ENCODE measurements around the gene C1QTNF8.

C1QTNF8 gene

DNA sequence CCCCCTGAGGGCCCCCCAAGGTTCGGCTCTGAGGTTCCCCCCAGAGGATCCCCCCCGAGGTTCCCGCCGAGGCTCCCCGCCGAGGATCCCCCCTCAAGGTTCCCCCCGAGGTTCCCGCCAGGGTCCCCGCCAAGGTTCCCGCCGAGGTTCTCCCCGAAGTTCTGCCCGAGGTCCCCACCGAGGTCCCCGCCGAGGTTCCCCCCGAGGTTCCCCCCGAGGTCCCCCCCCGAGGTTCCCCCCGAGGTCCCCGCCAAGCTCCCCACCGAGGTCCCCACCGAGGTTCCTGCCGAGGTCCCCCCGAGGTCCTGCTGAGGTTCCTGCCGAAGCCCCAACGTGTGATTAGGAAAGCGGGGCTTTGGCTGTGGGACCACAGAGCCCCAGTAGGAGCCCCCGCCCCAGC, 55.7 kb downstream of the C1QTNF8 start:
- Mint-ChIP-seq H3K36me3 (ENCODE audit: low read depth) (peaks cover 6% of the 10 kb centered on the region), H3K9me3 (peaks cover 10% of the 10 kb centered on the region), H3K4me3 (no peak overlapping the region), H3K27ac (no peak overlapping the region), H3K4me1 (peaks cover 23% of the 10 kb centered on the region), H3K27me3 (ENCODE audit: low read depth) (no peaks in the 10 kb centered on the region)
- TF ChIP-seq, protein P1, sequence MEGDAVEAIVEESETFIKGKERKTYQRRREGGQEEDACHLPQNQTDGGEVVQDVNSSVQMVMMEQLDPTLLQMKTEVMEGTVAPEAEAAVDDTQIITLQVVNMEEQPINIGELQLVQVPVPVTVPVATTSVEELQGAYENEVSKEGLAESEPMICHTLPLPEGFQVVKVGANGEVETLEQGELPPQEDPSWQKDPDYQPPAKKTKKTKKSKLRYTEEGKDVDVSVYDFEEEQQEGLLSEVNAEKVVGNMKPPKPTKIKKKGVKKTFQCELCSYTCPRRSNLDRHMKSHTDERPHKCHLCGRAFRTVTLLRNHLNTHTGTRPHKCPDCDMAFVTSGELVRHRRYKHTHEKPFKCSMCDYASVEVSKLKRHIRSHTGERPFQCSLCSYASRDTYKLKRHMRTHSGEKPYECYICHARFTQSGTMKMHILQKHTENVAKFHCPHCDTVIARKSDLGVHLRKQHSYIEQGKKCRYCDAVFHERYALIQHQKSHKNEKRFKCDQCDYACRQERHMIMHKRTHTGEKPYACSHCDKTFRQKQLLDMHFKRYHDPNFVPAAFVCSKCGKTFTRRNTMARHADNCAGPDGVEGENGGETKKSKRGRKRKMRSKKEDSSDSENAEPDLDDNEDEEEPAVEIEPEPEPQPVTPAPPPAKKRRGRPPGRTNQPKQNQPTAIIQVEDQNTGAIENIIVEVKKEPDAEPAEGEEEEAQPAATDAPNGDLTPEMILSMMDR (IDR thresholded peaks at IDR 0.05; ENCODE audit: unreplicated experiment in 3 of 3): no peak

DNA sequence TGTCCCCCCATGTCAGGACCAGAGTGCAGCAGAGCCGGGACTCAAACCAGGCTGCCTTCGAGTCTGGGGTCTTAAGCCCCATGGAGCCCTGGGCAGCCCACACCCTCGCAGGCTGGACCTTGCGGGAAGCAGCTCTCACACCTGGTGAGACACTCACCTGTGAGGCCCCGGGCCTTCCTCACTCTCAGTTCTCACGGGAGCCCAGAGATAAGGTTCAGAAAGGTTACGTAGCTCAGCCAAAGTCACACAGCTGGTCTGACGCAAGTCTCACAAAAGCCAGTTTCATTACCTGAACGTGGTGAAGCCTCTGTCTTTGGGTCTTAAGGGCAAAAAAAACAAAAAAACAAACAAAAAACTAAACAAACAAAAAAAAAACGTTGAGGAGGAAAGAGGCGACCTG, 56.3 kb downstream of the C1QTNF8 start:
- no peak overlapping the region for H3K27ac Mint-ChIP-seq
- H3K27me3 Mint-ChIP-seq (ENCODE audit: low read depth): no peaks in the 10 kb centered on the region
- TF ChIP-seq, protein P1 (IDR thresholded peaks at IDR 0.05; ENCODE audit: unreplicated experiment in 3 of 3): no peak
- peaks cover 6% of the 10 kb centered on the region for H3K36me3 Mint-ChIP-seq (ENCODE audit: low read depth)
- H3K9me3 Mint-ChIP-seq: peaks cover 10% of the 10 kb centered on the region
- peaks cover 22% of the 10 kb centered on the region for H3K4me1 Mint-ChIP-seq
- no peak overlapping the region for H3K4me3 Mint-ChIP-seq

DNA sequence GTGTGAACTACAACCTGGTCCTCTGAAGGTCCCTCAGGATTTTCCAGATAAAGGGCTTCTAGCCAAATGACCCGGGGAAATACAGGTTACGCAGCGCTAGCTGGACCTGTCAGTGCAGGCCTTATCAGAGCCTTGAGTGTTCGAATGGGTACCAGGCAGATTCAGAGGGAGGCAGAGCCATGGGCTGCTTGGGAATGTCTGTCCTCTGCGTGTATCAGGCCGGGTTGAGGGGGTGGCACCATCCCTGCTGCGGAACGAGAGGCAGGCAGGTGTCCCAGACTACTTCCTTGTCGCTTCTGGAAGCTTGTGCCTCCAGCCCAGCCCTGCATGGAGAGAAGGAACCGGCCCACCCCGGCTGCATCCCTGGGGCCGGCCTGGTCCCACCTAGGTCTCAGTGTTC, 57.1 kb downstream of the C1QTNF8 start:
- Mint-ChIP-seq H3K36me3 (ENCODE audit: low read depth) (peaks cover 6% of the 10 kb centered on the region), H3K4me3 (no peak overlapping the region), H3K27me3 (ENCODE audit: low read depth) (no peaks in the 10 kb centered on the region), H3K9me3 (peaks cover 10% of the 10 kb centered on the region), H3K4me1 (peaks cover 22% of the 10 kb centered on the region), H3K27ac (no peak overlapping the region)
- TF ChIP-seq, protein P1 (IDR thresholded peaks at IDR 0.05; ENCODE audit: unreplicated experiment in 3 of 3): no peak

All from nephron (organoid).